ENCODE results near the gene PRPF40B. TPM values are rescaled to one million over a fixed set of nuclear protein-coding genes. Genes with fewer than 3 reads are reported as not detected.

PRPF40B gene
- total and polyA plus RNA-seq, 2 experiments from 2014 or later, result 11.1 to 30.1 TPM

DNA sequence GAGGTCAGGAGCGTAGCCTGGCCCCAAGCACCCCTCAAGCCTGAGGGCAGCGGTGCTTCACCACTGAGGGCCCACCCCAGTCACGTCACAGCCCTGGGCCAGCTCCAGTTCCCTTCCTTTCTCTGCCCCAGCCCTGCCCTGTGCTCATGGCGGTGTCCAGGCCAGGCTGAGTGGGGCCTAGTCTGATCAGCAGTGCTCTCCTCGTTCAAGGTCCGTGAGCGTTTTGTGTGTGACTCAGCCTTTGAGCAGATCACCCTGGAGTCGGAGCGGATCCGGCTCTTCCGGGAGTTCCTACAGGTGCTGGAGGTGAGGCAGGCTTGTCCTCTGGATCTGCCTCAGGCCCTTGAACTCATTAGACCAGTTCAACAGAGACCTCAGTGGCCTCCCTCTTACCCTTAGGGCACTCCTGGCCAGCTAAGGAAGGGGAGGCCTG lies 19.0 kb downstream of the PRPF40B start:
- Histone ChIP-seq H4K20me1 (ENCODE audit: insufficient read depth, poor library complexity, severe bottlenecking) (no peaks in the 10 kb centered on the region), H3K4me3 (no peak overlapping the region), H3K36me3 (replicated peaks; ENCODE audit: insufficient read depth, low read depth) (no peaks in the 10 kb centered on the region), H3K4me2 (no peak overlapping the region), H3K9me2 (replicated peaks; ENCODE audit: insufficient read depth) (no peaks in the 10 kb centered on the region), H3K9me3 (ENCODE audit: low read depth) (no peaks in the 10 kb centered on the region), H3K27me3 (no peaks in the 10 kb centered on the region), H2AFZ (no peak overlapping the region), H3K27ac (peak overlapping the region; percentile 72), H3K79me2 (no peaks in the 10 kb centered on the region), H3K4me1 (ENCODE audit: insufficient read depth) (peaks cover 4% of the 10 kb centered on the region)
- 77% methylated on average over 11 of the region's 11 CpGs for WGBS (ENCODE audit: low lambda C conversion rate, missing lambda C conversion rate)
- no peak for TF ChIP-seq EZH2phosphoT487 (IDR thresholded peaks at IDR 0.05; ENCODE audit: low read depth, severe bottlenecking, unreplicated experiment)
- no peak for TF ChIP-seq EZH2 (IDR thresholded peaks at IDR 0.05; ENCODE audit: borderline replicate concordance)
- no peak for TF ChIP-seq CTCF (IDR thresholded peaks at IDR 0.05; ENCODE audit: poor library complexity)
- peak; percentile 52 for DNase-seq (ENCODE audit: low spot score)

GRCh38 chr12:49643135-49643534 lies 19.8 kb downstream of the PRPF40B start:
- no peaks in the 10 kb centered on the region for H3K4me1 ChIP-seq (ENCODE audit: insufficient read depth)
- no peak overlapping the region for H2AFZ ChIP-seq
- no peak for TF ChIP-seq EZH2phosphoT487 (IDR thresholded peaks at IDR 0.05; ENCODE audit: low read depth, severe bottlenecking, unreplicated experiment)
- no peak for TF ChIP-seq EZH2 (IDR thresholded peaks at IDR 0.05; ENCODE audit: borderline replicate concordance)
- TF ChIP-seq CTCF (IDR thresholded peaks at IDR 0.05; ENCODE audit: poor library complexity), result no peak
- no peaks in the 10 kb centered on the region for H3K9me2 ChIP-seq (replicated peaks; ENCODE audit: insufficient read depth)
- H3K36me3 ChIP-seq (replicated peaks; ENCODE audit: insufficient read depth, low read depth), result no peaks in the 10 kb centered on the region
- H3K9me3 ChIP-seq (ENCODE audit: low read depth), result no peaks in the 10 kb centered on the region
- H3K4me2 ChIP-seq, result no peak overlapping the region
- H3K27me3 ChIP-seq, result no peaks in the 10 kb centered on the region
- WGBS (ENCODE audit: low lambda C conversion rate, missing lambda C conversion rate), result 97% methylated on average over 7 of the region's 7 CpGs
- H3K4me3 ChIP-seq, result no peak overlapping the region
- DNase-seq (ENCODE audit: low spot score), result no peak
- no peaks in the 10 kb centered on the region for H4K20me1 ChIP-seq (ENCODE audit: insufficient read depth, poor library complexity, severe bottlenecking)
- H3K27ac ChIP-seq, result no peak overlapping the region
- no peaks in the 10 kb centered on the region for H3K79me2 ChIP-seq

GRCh38 chr12:49643961-49644619 lies 20.7 kb downstream of the PRPF40B start:
- no peak overlapping the region for H3K27ac ChIP-seq
- no peaks in the 10 kb centered on the region for H3K27me3 ChIP-seq
- H3K4me2 ChIP-seq, result no peak overlapping the region
- H3K4me1 ChIP-seq (ENCODE audit: insufficient read depth), result no peaks in the 10 kb centered on the region
- WGBS (ENCODE audit: low lambda C conversion rate, missing lambda C conversion rate), result 85% methylated on average over 10 of the region's 10 CpGs
- TF ChIP-seq EZH2phosphoT487 (IDR thresholded peaks at IDR 0.05; ENCODE audit: low read depth, severe bottlenecking, unreplicated experiment) (no peak), CTCF (IDR thresholded peaks at IDR 0.05; ENCODE audit: poor library complexity) (no peak), EZH2 (IDR thresholded peaks at IDR 0.05; ENCODE audit: borderline replicate concordance) (no peak)
- no peaks in the 10 kb centered on the region for H4K20me1 ChIP-seq (ENCODE audit: insufficient read depth, poor library complexity, severe bottlenecking)
- no peak overlapping the region for H3K4me3 ChIP-seq
- no peak for DNase-seq (ENCODE audit: low spot score)
- H3K36me3 ChIP-seq (replicated peaks; ENCODE audit: insufficient read depth, low read depth), result no peaks in the 10 kb centered on the region
- H3K9me2 ChIP-seq (replicated peaks; ENCODE audit: insufficient read depth), result no peaks in the 10 kb centered on the region
- no peaks in the 10 kb centered on the region for H3K79me2 ChIP-seq
- H3K9me3 ChIP-seq (ENCODE audit: low read depth), result no peaks in the 10 kb centered on the region
- no peak overlapping the region for H2AFZ ChIP-seq
